SK-N-SH treated with all-trans-retinoic acid at 6 μM for 48 hours (cell line): ENCODE results near the gene INPP5B.

ENCODE experiments used
- TSHZ2 ChIP-seq: fragments of 250-450 bp; sonication (Bioruptor Pico); IDR thresholded peaks from 2 replicates; pipeline ENCODE4 v1.5.0; 2020; ENCODE audit warnings: mild to moderate bottlenecking, moderate library complexity
- ZNF8 ChIP-seq: fragments of 450-650 bp; formaldehyde crosslinking; IDR thresholded peaks from 2 replicates; pipeline ENCODE4 v1.5.0; 2020; ENCODE audit warnings: mild to moderate bottlenecking, moderate library complexity

- TF ChIP-seq ZNF8 (no peak), TSHZ2 (CRISPR knock-in tag) (no peak)
Measured at GRCh38 chr1:37844536-37844935, 102.3 kb downstream of the INPP5B start.
